Vagina (tissue), 2 donors: ENCODE measurements around the gene PAMR1.

Source experiments
- POLR2A ChIP-seq, 2 donors: fragments of 450-650 bp; IDR thresholded peaks; one replicate each; pipeline ENCODE4 v1.6.1; 2017; ENCODE audit warnings: antibody characterized with exemption in 2 of 2, mild to moderate bottlenecking in 2 of 2, moderate library complexity in 2 of 2
- POLR2AphosphoS5 ChIP-seq, 2 donors: sonication (generic); formaldehyde crosslinking; IDR thresholded peaks; one replicate each; pipeline ENCODE4 v1.9.0; 2017; ENCODE audit warnings: antibody characterized with exemption in 2 of 2, mild to moderate bottlenecking in 2 of 2, low read depth in 1 of 2; ENCODE audit not compliant: insufficient read depth in 1 of 2
- TF ChIP-seq, protein P1 (sequence below), 3 experiments: fragments of 450-650 bp in 2 of 3; fragments of 200-600 bp in 1 of 3; sonication (generic) in 1 of 3; IDR thresholded peaks; one replicate each; pipeline ENCODE4 v1.5.1; 2017 to 2019; ENCODE audit warnings: antibody characterized with exemption in 3 of 3, mild to moderate bottlenecking in 2 of 3, moderate library complexity in 2 of 3

DNA sequence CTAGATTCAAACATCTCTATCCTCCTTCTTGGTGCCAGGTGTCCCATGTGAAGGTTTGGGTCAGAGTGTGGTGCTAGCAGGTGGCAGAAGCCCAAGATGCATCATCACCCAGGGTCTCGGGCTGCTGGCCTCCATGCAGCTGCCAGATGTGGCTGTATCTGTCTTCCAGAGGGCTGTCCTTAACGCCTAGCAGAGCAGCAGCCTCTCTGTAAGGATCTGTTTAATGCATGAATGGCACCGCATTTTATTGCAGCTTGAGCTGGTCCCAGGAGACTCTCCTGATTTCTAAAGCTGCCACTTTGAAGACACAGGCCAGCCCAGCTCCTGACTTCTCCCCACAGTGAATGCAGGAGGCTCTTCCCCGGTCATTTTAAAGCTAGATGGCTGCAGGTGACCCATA is 132.3 kb downstream of the PAMR1 start:
- TF ChIP-seq POLR2A (IDR thresholded peaks at IDR 0.05), result no peak
- TF ChIP-seq, protein P1, sequence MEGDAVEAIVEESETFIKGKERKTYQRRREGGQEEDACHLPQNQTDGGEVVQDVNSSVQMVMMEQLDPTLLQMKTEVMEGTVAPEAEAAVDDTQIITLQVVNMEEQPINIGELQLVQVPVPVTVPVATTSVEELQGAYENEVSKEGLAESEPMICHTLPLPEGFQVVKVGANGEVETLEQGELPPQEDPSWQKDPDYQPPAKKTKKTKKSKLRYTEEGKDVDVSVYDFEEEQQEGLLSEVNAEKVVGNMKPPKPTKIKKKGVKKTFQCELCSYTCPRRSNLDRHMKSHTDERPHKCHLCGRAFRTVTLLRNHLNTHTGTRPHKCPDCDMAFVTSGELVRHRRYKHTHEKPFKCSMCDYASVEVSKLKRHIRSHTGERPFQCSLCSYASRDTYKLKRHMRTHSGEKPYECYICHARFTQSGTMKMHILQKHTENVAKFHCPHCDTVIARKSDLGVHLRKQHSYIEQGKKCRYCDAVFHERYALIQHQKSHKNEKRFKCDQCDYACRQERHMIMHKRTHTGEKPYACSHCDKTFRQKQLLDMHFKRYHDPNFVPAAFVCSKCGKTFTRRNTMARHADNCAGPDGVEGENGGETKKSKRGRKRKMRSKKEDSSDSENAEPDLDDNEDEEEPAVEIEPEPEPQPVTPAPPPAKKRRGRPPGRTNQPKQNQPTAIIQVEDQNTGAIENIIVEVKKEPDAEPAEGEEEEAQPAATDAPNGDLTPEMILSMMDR (IDR thresholded peaks at IDR 0.05), result no peak
- no peak for TF ChIP-seq POLR2AphosphoS5 (IDR thresholded peaks at IDR 0.05; ENCODE audit: insufficient read depth in 1 of 2, low read depth in 1 of 2)
